T-helper 2 cell treated with Interferon-gamma antibody and Interleukin-4, amounts not matched to agents 5 μg/mL and 100 μg/mL, for 36 hours (primary cell): ENCODE measurements around the gene AMIGO3.
A peak's percentile ranks its signal among the peaks of the same experiment; 100 is the strongest.

Experiments
- DNase-seq: peaks from one replicate; pipeline ENCODE4 v3.0.0; 2021; ENCODE audit warnings: low spot score
- H3K27ac Mint-ChIP-seq: one replicate; pipeline ENCODE4 v1.8.0; 2021; ENCODE audit warnings: mild to moderate bottlenecking, mixed read lengths
- H3K27me3 Mint-ChIP-seq: one replicate; pipeline ENCODE4 v1.8.0; 2021; ENCODE audit warnings: low read depth, mixed read lengths
- H3K36me3 Mint-ChIP-seq: one replicate; pipeline ENCODE4 v1.8.0; 2021; ENCODE audit warnings: low read depth, mixed read lengths
- H3K4me1 Mint-ChIP-seq: one replicate; pipeline ENCODE4 v1.8.0; 2021; ENCODE audit warnings: low read depth, mixed read lengths
- H3K4me3 Mint-ChIP-seq: one replicate; pipeline ENCODE4 v1.8.0; 2022; ENCODE audit warnings: mild to moderate bottlenecking, moderate library complexity, mixed read lengths
- H3K9me3 Mint-ChIP-seq: one replicate; pipeline ENCODE4 v1.8.0; 2021; ENCODE audit warnings: mixed read lengths

The AMIGO3 gene

GRCh38 chr3:49681543-49681942, 37.9 kb downstream of the AMIGO3 start:
- DNase-seq: no peak
- H3K4me3 Mint-ChIP-seq: no peak overlapping the region
- no peaks in the 10 kb centered on the region for H3K27me3 Mint-ChIP-seq
- H3K4me1 Mint-ChIP-seq: no peaks in the 10 kb centered on the region
- H3K36me3 Mint-ChIP-seq: peaks cover 16% of the 10 kb centered on the region
- H3K9me3 Mint-ChIP-seq: no peaks in the 10 kb centered on the region
- no peak overlapping the region for H3K27ac Mint-ChIP-seq

GRCh38 chr3:49681232-49681522, 38.3 kb downstream of the AMIGO3 start:
- Mint-ChIP-seq H3K4me1 (no peaks in the 10 kb centered on the region), H3K9me3 (no peaks in the 10 kb centered on the region), H3K36me3 (peaks cover 17% of the 10 kb centered on the region), H3K27me3 (no peaks in the 10 kb centered on the region), H3K4me3 (no peak overlapping the region), H3K27ac (no peak overlapping the region)
- DNase-seq: no peak

- no peak for DNase-seq
- H3K4me3 Mint-ChIP-seq: no peak overlapping the region
- H3K36me3 Mint-ChIP-seq: peaks cover 20% of the 10 kb centered on the region
- no peak overlapping the region for H3K27ac Mint-ChIP-seq
- no peaks in the 10 kb centered on the region for H3K4me1 Mint-ChIP-seq
- H3K27me3 Mint-ChIP-seq: no peaks in the 10 kb centered on the region
- no peaks in the 10 kb centered on the region for H3K9me3 Mint-ChIP-seq
These were observed 38.8 kb downstream of the AMIGO3 start for GRCh38 chr3:49680493-49681231.

GRCh38 chr3:49675912-49676311, 43.6 kb downstream of the AMIGO3 start:
- Mint-ChIP-seq H3K27ac (no peak overlapping the region), H3K9me3 (no peaks in the 10 kb centered on the region), H3K36me3 (peaks cover 14% of the 10 kb centered on the region), H3K27me3 (no peaks in the 10 kb centered on the region), H3K4me3 (peak overlapping the region; percentile 8), H3K4me1 (peaks cover 13% of the 10 kb centered on the region)
- no peak for DNase-seq

- Mint-ChIP-seq H3K27ac (peak overlapping the region; percentile 98), H3K4me3 (peak overlapping the region; percentile 93), H3K36me3 (peaks cover 8% of the 10 kb centered on the region), H3K27me3 (no peaks in the 10 kb centered on the region), H3K9me3 (no peaks in the 10 kb centered on the region), H3K4me1 (peaks cover 13% of the 10 kb centered on the region)
- DNase-seq: no peak
These were observed 44.9 kb downstream of the AMIGO3 start for GRCh38 chr3:49674497-49674983.

- Mint-ChIP-seq H3K4me3 (peak within 1 kb of the TSS; percentile 93), H3K9me3 (no peaks in the 10 kb centered on the region), H3K36me3 (peaks cover 8% of the 10 kb centered on the region), H3K27ac (peak within 1 kb of the TSS; percentile 98), H3K4me1 (peaks cover 13% of the 10 kb centered on the region), H3K27me3 (no peaks in the 10 kb centered on the region)
- DNase-seq: peak; percentile 97
These were observed 45.6 kb downstream of the AMIGO3 start, which contains the start of gene APEH for GRCh38 chr3:49673715-49674496. APEH (plus strand) TSS chr3:49674351; CDS start chr3:49674402, 51 bp downstream.

- Mint-ChIP-seq H3K27ac (peak overlapping the region; percentile 98), H3K27me3 (no peaks in the 10 kb centered on the region), H3K36me3 (peaks cover 7% of the 10 kb centered on the region), H3K4me3 (peak overlapping the region; percentile 93), H3K9me3 (no peaks in the 10 kb centered on the region), H3K4me1 (peaks cover 13% of the 10 kb centered on the region)
- peak; percentile 15 for DNase-seq
These were observed 46.3 kb downstream of the AMIGO3 start for GRCh38 chr3:49673121-49673714.

- peaks cover 5% of the 10 kb centered on the region for H3K36me3 Mint-ChIP-seq
- peaks cover 13% of the 10 kb centered on the region for H3K4me1 Mint-ChIP-seq
- no peaks in the 10 kb centered on the region for H3K9me3 Mint-ChIP-seq
- peak overlapping the region; percentile 51 for H3K27ac Mint-ChIP-seq
- peak; percentile 65 for DNase-seq
- no peaks in the 10 kb centered on the region for H3K27me3 Mint-ChIP-seq
- peak overlapping the region; percentile 72 for H3K4me3 Mint-ChIP-seq
These were observed 47.9 kb downstream of the AMIGO3 start for GRCh38 chr3:49671291-49672288.

GRCh38 chr3:49670940-49671290, 48.6 kb downstream of the AMIGO3 start:
- H3K9me3 Mint-ChIP-seq: no peaks in the 10 kb centered on the region
- peaks cover 13% of the 10 kb centered on the region for H3K4me1 Mint-ChIP-seq
- peaks cover 3% of the 10 kb centered on the region for H3K36me3 Mint-ChIP-seq
- no peak for DNase-seq
- no peaks in the 10 kb centered on the region for H3K27me3 Mint-ChIP-seq
- H3K27ac Mint-ChIP-seq: no peak overlapping the region
- no peak overlapping the region for H3K4me3 Mint-ChIP-seq

GRCh38 chr3:49669352-49669751, 50.1 kb downstream of the AMIGO3 start:
- no peaks in the 10 kb centered on the region for H3K27me3 Mint-ChIP-seq
- H3K36me3 Mint-ChIP-seq: no peaks in the 10 kb centered on the region
- DNase-seq: no peak
- no peaks in the 10 kb centered on the region for H3K9me3 Mint-ChIP-seq
- H3K27ac Mint-ChIP-seq: no peak overlapping the region
- H3K4me3 Mint-ChIP-seq: no peak overlapping the region
- peaks cover 10% of the 10 kb centered on the region for H3K4me1 Mint-ChIP-seq

- DNase-seq: no peak
These were observed 50.6 kb downstream of the AMIGO3 start for GRCh38 chr3:49668861-49669260.

GRCh38 chr3:49668414-49668797, 51.1 kb downstream of the AMIGO3 start:
- DNase-seq: no peak
- H3K27ac Mint-ChIP-seq: no peak overlapping the region

More at GRCh38 chr3:49668861-49669260, 50.6 kb downstream of the AMIGO3 start:
- Mint-ChIP-seq H3K4me3 (no peak overlapping the region), H3K9me3 (no peaks in the 10 kb centered on the region), H3K27ac (no peak overlapping the region), H3K4me1 (peaks cover 10% of the 10 kb centered on the region), H3K36me3 (no peaks in the 10 kb centered on the region), H3K27me3 (no peaks in the 10 kb centered on the region)

GRCh38 chr3:49667701-49668413, 51.6 kb downstream of the AMIGO3 start:
- Mint-ChIP-seq H3K27ac (no peak overlapping the region), H3K27me3 (no peaks in the 10 kb centered on the region), H3K4me3 (no peak overlapping the region), H3K36me3 (no peaks in the 10 kb centered on the region), H3K4me1 (peaks cover 7% of the 10 kb centered on the region), H3K9me3 (no peaks in the 10 kb centered on the region)
- DNase-seq: no peak

More at GRCh38 chr3:49668414-49668797, 51.1 kb downstream of the AMIGO3 start:
- H3K4me1 Mint-ChIP-seq: peaks cover 10% of the 10 kb centered on the region
- no peaks in the 10 kb centered on the region for H3K36me3 Mint-ChIP-seq
- H3K9me3 Mint-ChIP-seq: no peaks in the 10 kb centered on the region
- H3K27me3 Mint-ChIP-seq: no peaks in the 10 kb centered on the region
- H3K4me3 Mint-ChIP-seq: no peak overlapping the region
